Astrocyte of the hippocampus (primary cell): Measurements from ENCODE around the gene CD207.

Experiments used
- DNase-seq: peaks from one replicate; pipeline ENCODE4 v3.0.0; 2011; ENCODE audit warnings: low read depth, low spot score

CD207 gene

DNA sequence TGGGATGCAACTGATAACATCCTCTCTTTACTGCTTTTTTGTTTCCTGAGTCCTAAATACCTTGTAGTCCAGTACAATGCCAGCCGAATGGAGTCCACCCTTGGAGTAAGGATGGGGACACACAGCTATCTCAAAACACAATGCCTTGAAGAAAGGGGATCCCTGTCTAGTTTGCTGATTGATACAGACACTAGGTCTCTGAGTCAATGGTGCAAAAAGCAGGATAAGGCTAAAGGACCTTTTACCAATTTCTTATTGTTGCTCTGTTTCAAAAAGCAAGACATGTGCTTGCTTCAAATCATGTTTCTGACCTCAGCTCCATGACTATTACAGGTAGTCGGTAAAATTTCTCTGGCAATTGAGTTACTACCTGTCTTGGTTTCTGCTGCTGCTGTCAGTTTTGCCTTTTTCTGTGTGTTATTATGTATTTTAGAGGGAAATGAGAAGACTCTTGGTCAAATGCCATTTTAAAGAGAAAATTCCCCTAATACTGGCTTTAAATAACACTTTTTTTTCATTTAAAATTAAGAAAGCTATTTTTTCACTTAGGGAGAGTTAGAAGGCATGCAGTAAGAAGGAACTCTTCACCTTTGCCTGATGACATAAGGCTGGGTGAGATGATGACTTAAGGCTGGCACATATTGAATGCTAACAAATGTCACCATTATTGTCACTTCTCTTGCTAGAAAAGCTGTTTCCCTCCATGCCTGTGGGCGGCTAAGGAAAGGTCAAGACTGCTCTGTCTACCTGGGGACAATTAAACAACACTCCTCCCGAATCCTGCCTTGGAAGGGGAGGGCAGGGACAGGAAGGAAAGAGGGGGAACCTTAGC is 40.2 kb downstream of the CD207 start:
- no peak for DNase-seq

DNA sequence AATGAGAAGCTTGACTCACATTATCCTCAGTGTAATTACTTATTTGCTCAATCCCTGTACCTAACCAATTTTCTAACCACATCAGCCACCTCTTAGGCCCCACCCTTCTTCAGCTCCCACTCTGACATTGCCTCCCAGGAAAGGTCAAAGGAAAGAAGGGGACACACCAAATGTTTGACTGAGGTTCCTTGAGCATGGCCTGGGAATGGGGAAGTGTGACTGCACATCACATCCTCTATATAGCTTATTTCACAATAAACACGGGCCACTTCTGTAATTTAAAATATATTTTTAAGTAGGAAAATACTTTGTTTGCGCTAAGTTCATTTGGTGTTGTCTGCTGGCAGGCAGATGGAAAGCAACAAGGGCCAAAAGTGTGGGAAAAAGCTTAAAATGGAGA is 42.2 kb downstream of the CD207 start:
- no peak for DNase-seq

DNA sequence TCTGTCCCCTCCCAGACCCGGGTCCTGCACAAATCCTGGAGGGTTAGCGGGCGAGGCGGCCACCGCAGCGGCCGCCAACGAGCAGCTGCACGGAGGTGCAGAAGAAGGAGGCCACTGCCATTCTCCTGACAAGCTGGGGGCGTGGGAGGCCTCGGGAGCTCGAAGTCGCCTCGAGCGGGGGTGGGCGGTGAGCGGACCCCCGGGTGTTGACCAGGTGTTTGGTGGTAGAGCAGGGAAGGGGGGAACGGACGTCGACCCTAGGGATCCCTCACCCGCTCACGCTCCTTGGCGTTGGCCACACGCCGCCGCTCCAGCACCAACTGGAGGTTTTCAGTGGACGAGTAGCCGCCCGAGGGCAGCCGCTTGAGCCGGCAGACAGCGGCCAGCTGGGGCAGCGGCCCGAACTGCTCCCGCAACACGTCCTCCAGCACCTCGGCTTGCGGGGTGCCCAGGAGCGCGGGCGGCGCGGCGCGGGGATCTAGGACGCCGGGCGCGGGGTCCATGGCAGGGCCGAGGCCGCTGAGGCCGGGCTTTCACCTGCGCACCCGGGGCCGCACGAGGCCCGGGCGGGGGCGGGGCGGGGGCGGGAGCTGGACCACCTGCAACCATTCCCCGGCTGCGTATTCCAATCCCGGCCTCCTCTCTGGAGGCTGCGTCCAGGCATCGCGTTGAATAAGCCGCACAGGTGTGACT is 45.3 kb downstream of the CD207 start, which contains the start of gene FIGLA:
TSS of gene FIGLA (minus strand) at position 508 of the 693 bp plus-strand sequence. CDS start at position 503, 5 bp downstream.
- DNase-seq: peak; percentile 45

DNA sequence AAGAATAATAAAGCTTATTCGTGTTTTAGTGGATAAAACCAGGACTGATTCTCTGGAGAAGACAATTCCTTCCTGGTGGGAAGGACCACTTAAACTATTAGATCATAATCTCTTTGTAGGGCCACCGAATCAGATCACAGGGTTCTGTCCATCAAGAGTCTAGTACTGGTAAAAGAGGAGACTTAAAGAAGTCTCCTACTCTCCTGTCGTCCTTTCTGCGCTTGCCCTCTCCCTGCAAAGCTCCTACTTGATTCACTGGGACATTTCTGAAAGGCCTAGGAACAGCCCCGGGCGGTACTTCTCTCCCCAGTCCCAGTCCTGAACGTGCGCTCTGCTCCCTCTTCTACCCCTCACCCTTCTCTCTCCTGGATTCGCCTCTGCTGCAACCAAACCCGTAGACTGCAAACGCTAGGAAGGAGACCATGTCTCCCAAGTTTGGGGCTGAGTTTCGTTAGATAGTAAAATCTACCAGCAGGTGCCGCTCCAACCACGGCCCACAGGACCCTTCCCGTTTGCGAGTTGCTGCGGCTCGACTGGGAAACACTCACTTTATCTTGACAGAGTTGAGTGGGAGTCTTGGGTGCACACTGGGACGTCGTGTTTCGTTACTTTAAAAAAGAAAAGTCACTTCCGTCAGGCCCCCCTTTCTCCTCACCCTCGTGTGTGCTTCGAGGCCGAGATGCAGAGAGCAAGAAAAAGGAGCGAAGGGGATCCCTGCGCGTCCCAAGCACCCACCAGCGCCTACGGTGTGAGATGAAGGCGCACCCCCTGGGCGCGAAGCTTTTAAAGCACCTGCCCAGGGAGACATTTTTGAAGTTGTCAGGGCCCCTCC is 46.1 kb downstream of the CD207 start:
- DNase-seq: peak; percentile 80

DNA sequence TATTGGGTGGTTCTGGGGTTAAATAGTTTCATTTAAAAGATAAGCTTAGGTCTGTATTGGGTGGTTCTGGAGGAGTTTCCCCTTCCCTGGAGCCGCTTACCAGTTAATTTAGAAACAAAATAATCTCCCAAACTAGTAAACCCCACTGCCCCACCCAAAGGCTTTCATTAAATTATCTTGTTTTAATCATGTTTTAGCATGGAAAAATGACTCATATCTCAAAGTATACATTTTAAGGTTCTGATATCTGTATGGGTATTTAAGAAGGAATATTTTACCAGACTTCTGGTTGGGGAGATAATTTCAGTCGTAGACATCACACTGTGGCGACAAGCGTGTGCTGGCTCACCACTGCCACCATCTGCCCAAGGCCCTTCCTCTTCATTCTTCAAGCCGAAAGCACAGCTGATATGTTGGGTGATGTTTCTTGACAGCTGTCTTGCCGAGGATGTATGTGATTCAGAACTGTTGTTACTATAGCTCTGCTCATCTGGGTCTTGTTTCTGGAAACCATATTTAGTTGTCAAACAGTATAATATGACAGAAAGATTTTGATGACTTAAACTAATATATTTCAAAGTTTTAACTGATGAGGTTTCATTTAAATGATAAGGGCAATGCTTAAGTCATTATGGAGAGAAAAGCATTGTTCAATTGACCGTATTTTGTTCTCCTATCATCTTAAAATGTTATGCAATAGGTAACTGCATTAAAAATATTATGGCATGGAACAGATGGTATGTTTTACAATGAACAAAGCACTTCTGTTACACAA is 50.3 kb downstream of the CD207 start:
- peak; percentile 61 for DNase-seq

DNA sequence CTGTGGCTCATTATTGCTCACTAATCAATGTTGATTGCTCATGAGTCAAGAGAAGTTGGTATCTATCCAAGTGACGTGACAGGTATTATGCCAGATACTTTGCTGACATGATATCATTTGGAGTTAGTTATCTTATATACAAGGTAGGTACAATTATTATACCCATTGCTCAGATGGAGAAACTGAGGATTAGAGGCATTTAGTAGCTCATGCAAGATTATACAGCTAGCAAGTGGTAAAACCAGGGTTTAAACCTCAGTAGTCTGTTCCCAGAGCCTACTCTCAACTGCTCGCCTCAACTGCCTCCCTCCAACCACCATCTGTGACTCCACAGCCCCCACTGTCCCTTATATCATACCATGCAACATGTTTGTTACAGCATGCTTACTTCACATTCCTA is 51.3 kb downstream of the CD207 start:
- DNase-seq: no peak
